A549 treated with Hydrocortisone at 1 μM for 4 hours (cell line): Measurements from ENCODE around the gene ABL2. TPM values are rescaled to one million over a fixed set of nuclear protein-coding genes. Genes with fewer than 3 reads are reported as not detected.

ENCODE experiments used
- total RNA-seq: library from RNA; stranded (reverse); fragments of 200-300 nt; extraction: Qiagen RNA extraction; gene quantifications from 5 replicates; pipeline ENCODE4 v1.2.3, GENCODE V29; 2022

The ABL2 gene
- total RNA-seq, result 15.4 to 26.3 TPM (median 17.5 TPM) in 5 replicates

DNA sequence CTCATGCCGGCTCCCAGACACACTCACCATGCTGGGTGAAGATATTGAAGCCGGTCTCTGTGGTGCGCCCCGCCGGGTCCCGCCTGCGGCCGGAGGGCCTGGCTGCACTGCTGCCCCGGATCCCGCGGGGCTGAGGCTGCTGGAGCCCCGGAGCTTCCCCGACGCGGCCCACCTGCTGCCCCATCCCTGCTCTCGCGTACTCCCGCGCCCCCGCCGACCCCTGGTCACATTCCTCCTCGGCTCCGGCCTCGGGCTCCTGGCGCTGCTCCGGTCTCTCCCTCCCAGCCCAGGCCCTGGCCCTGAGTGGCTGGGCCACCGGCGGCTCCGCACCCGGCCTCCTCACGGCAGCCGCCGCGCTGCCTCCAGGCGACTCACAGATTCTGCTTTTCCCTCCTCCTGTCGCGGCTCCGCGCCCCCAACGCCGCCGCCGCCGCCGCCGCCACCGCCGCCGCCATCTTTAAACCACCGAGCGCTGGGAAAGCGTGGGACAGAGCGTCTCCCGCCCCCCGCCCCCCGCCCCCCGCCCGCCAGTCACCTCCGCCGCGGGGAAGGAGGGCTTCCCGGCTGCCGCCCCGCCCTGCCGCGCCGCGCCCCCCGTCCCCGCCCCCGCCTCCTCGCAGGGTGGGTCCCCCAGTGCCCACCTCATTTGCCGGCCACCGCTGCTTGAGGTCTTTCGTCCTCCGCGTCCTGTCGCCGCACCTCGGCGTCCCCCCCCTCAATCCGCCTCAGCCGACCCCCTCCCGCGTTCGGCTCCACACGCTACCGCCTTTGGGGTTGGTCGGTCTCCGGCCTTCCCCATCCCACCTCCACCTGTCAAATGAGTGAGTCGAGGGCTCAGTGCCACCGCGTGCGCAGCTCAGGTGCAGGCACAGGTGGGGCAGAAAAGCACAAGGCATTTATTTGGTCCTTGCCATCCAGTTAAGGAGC, at the start of gene ABL2:
TSS of gene ABL2 (minus strand) at position 464 of the 927 bp plus-strand sequence. CDS start at position 184, 280 bp downstream.

GRCh38 chr1:179081687-179082332, 147.7 kb downstream of the ABL2 start, which contains the start of gene TOR3A:
TOR3A (plus strand) TSS chr1:179082070; CDS start chr1:179082129, 59 bp downstream.

Other genes starting within 250 kb of the ABL2 start
- gene FAM20B, start 203.8 kb downstream of the ABL2 start, total RNA-seq, result 15.0 to 23.0 TPM (median 18.6 TPM) in 5 replicates
- gene TOR3A, start 147.6 kb downstream of the ABL2 start, total RNA-seq, result 38.4 to 42.6 TPM (median 41.1 TPM) in 5 replicates
- 26.0 to 32.3 TPM (median 29.5 TPM) in 5 replicates for gene SOAT1, start 64.1 kb upstream of the ABL2 start, total RNA-seq
- gene AXDND1, start 136.3 kb upstream of the ABL2 start, total RNA-seq, result 0.16 to 0.48 TPM (median 0.36 TPM) in 5 replicates